Stimulated activated CD4-positive, alpha-beta T cell treated with anti-CD3 and anti-CD28 coated beads, Interleukin-15, amount 100 ng/mL, for 1 hour (primary cell): ENCODE results near the gene PEMT.

Experiments used
- DNase-seq, 2 donors: peaks; one replicate each; pipeline ENCODE4 v3.0.0-alpha.2; 2020; ENCODE audit warnings: low read depth in 1 of 2, low spot score in 1 of 2

The PEMT gene

GRCh38 chr17:17554266-17554665, 37.2 kb downstream of the PEMT start:
- DNase-seq, result no peak

GRCh38 chr17:17553217-17554195, 38.0 kb downstream of the PEMT start:
- DNase-seq, result no peak

GRCh38 chr17:17552351-17553216, 38.9 kb downstream of the PEMT start:
- DNase-seq, result no peak

- no peak for DNase-seq
Observed at GRCh38 chr17:17551361-17551760, 40.1 kb downstream of the PEMT start.

- no peak for DNase-seq
Observed at GRCh38 chr17:17549732-17550366, 41.7 kb downstream of the PEMT start.

GRCh38 chr17:17548044-17548443, 43.5 kb downstream of the PEMT start:
- DNase-seq, result no peak

GRCh38 chr17:17547210-17547764, 44.2 kb downstream of the PEMT start:
- DNase-seq, result no peak

GRCh38 chr17:17546399-17547185, 44.9 kb downstream of the PEMT start:
- no peak for DNase-seq

- no peak for DNase-seq
Observed at GRCh38 chr17:17545984-17546383, 45.5 kb downstream of the PEMT start.

- DNase-seq, result no peak
Observed at GRCh38 chr17:17545031-17545820, 46.3 kb downstream of the PEMT start.

GRCh38 chr17:17542906-17543635, 48.4 kb downstream of the PEMT start:
- DNase-seq, result no peak

- DNase-seq, result no peak
Observed at GRCh38 chr17:17541640-17542001, 49.9 kb downstream of the PEMT start.

GRCh38 chr17:17540935-17541639, 50.4 kb downstream of the PEMT start:
- DNase-seq, result no peak

- no peak for DNase-seq
Observed at GRCh38 chr17:17540278-17540906, 51.1 kb downstream of the PEMT start.

- no peak for DNase-seq
Observed at GRCh38 chr17:17539591-17539990, 51.9 kb downstream of the PEMT start.

GRCh38 chr17:17538417-17539391, 52.8 kb downstream of the PEMT start:
- DNase-seq, result no peak
